T-helper 17 cell (primary cell): ENCODE measurements around the gene ASAP3. TPM values are rescaled to one million over a fixed set of nuclear protein-coding genes. Genes with fewer than 3 reads are reported as not detected.
"Not testable (repeated sequence)": the region's sequence is repeated elsewhere in the genome, so short reads cannot be mapped to it uniquely, and the experiment has no call there.

Experiments used
- ATAC-seq: fragments of 150-1000 bp; cut with Tn5 transposase; 2 replicates; pipeline ENCODE4 v1.10.0; 2021; ENCODE audit warnings: mild to moderate bottlenecking, moderate library complexity
- DNase-seq, 3 donors: peaks; one replicate each; pipeline versions ENCODE4 v3.0.0 to v3.0.0-alpha.2; 2020 to 2021
- H3K9me3 ChIP-seq: one replicate; pipeline ENCODE4 v1.7.0; 2013; ENCODE audit warnings: low read length, mild to moderate bottlenecking; ENCODE audit not compliant: control insufficient read depth, poor library complexity, severe bottlenecking
- H3K27ac Mint-ChIP-seq: one replicate; pipeline ENCODE4 v1.8.0; 2022; ENCODE audit warnings: mild to moderate bottlenecking, moderate library complexity, mixed read lengths
- H3K27me3 Mint-ChIP-seq: one replicate; pipeline ENCODE4 v1.8.0; 2022; ENCODE audit warnings: mixed read lengths
- H3K36me3 Mint-ChIP-seq: one replicate; pipeline ENCODE4 v1.8.0; 2022; ENCODE audit warnings: low read depth, mixed read lengths
- H3K4me1 Mint-ChIP-seq: one replicate; pipeline ENCODE4 v1.8.0; 2022; ENCODE audit warnings: mild to moderate bottlenecking, mixed read lengths
- H3K4me3 Mint-ChIP-seq: one replicate; pipeline ENCODE4 v1.8.0; 2022; ENCODE audit warnings: mild to moderate bottlenecking, moderate library complexity, mixed read lengths
- total RNA-seq, 4 donors: library from RNA in 2 of 4; stranded (reverse) in 2 of 4; gene quantifications; one replicate each; pipeline ENCODE4 v1.2.3 and lab custom pipeline; 2022 to 2026

Gene ASAP3
- total RNA-seq, 2 donors from 2014 or later = 1.5 to 6.4 TPM

DNA sequence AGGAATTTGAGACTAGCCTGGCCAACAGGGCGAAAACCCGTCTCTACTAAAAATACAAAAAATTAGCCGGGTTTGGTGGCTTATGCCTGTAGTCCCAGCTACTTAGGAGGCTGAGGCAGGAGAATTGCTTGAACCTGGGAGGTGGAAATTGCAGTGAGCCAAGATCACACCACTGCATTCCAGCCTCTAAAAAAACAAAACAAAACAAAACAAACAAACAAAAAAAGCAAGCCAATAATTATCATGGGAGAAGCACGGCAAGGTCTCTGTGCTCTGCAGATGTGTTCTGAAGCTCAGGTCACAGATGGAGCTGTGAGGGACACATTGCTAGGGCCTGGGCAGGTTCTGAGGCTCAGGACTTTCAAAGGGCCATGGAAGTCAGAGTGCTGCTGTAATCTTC is 103.7 kb downstream of the ASAP3 start:
- not testable (repeated sequence) for H3K9me3 ChIP-seq, H3K36me3 Mint-ChIP-seq, H3K27ac Mint-ChIP-seq, H3K4me1 Mint-ChIP-seq, H3K4me3 Mint-ChIP-seq, H3K27me3 Mint-ChIP-seq, DNase-seq, ATAC-seq

Other genes with a start within 250 kb of the ASAP3 start
- 100 to 1,000 TPM; 104 to 119 TPM for gene HNRNPR, start 139.9 kb downstream of the ASAP3 start, total RNA-seq
- gene ZNF436, start 114.3 kb downstream of the ASAP3 start, total RNA-seq = 1 to 10 TPM; 3.1 to 3.3 TPM
- 10 to 100 TPM; 12.3 to 13.5 TPM for gene TCEA3, start 59.4 kb downstream of the ASAP3 start, total RNA-seq
- 1 to 10 TPM; 5.4 TPM for gene E2F2, start 47.1 kb upstream of the ASAP3 start, total RNA-seq
- 10 to 100 TPM in 1 of 2 donors, 1 to 10 TPM in 1; 8.6 to 10.7 TPM for gene ID3, start 75.3 kb upstream of the ASAP3 start, total RNA-seq
- 1,000 to 10,000 TPM; 1,753 to 1,861 TPM for gene RPL11, start 207.6 kb upstream of the ASAP3 start, total RNA-seq